HG02588 (cell line): ENCODE data around the gene FTO.

Experiments used
- ATAC-seq: cut with Tn5 transposase; IDR thresholded peaks from one replicate; pipeline ENCODE4 v1.9.1; 2021; ENCODE audit warnings: mild to moderate bottlenecking, moderate library complexity; ENCODE audit not compliant: unreplicated experiment

FTO gene

DNA sequence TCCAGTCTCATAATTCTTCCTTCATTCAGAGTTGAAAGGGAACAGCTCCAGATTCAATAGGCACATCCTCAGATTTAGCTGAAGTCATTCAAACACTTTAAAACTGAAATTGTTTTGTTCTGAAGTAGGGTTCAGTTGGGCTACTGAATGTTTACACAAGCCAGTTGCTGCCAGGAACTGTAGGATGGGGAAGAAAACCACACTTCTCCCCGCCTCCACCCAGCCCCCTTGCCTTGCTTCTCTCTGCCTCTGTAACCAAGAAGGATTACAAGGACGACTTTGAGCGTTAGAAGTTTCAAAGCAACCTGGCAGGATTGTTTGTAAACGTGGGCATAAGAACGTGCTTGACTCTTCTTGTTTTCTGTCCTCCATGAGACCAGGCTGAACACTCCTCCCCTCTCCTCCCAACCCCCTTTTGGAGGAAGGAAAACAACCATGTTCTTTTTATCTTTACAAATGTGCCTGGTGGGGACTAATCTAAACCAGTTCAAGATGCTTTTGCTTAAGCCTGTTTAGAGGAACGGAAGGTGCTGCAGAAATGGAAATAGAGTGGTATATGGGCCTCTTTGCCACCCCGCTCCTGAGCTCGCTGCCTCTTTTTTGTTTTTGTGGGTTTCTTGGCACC, 287.9 kb downstream of the FTO start:
- ATAC-seq = no peak

DNA sequence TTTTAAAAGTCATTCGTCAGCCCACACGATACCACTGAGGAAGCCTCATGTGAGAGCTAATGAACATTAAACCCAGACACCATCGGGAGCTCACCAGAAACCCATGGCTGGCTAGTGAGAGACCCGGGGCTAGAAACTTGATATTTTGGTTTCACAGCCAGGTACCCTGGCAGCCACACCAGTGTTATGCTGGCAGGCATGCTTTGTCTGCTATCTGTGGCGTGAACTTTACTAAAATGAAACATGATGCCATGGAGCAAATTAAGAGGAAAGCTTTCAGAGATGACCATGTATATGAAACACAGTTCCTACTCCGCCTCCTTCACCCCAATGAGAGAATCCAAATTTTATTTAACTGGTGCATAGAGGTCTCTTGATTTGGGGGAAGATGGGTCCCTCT, 291.4 kb downstream of the FTO start:
- ATAC-seq = no peak

- no peak for ATAC-seq
These were observed 293.0 kb downstream of the FTO start for GRCh38 chr16:53996961-53997360.

DNA sequence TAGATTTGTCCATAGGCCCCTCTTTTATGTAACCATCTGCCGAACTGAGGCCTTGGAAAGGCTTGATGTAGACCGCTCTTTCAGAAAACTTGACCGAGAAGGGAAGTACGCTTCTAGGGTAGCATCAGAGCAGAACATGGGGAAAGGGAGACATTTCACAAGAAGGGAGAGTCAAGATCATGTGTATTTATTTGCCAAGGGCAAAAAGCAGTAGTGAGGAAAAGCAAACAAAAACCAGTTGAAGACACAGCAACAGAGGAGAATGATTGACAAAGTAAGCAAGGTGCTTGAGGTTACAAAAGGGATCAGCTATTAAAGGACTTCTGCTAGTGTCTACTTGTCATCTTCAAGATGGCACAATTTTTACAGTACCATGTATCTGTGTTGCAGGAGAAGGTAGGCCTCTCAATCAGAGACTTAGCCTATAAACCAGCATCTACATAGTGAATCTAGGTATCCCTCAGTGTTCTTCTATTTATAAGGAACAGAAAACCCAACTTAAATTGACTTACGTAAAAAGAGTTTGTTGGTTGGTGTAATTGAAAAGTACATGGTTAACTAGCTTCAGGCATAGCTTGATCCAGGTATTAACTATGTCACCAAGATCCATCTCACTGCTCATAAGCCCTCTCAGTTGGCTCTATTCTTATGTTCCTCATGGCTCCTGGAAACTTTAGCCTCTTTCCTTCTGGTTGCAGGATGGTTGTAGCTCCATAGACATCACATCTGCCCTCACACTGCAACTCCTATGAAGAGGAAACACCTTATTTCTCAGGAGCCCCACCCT, 294.3 kb downstream of the FTO start:
- no peak for ATAC-seq

GRCh38 chr16:53998966-53999522, 295.1 kb downstream of the FTO start:
- ATAC-seq = no peak

GRCh38 chr16:53999841-54000240, 295.9 kb downstream of the FTO start:
- ATAC-seq = no peak

DNA sequence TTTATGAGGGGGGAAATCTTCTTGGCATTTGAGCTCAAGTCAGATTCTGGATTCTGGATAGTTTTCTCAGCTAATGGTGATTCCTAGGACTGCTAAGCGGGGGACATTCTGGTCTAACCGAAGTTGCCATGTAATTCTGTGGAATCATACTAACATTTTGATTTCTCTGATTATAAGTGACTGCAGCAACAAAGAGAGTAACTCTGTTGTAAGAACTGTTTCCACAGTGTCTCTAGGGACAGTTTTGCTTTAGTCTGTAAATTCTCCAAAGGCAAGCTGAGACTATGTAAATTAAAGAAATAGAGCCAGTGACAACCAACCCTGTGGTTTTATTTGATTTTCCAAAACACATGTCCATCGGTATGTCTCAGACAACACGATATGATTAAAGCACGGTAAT, 296.4 kb downstream of the FTO start:
- no peak for ATAC-seq

DNA sequence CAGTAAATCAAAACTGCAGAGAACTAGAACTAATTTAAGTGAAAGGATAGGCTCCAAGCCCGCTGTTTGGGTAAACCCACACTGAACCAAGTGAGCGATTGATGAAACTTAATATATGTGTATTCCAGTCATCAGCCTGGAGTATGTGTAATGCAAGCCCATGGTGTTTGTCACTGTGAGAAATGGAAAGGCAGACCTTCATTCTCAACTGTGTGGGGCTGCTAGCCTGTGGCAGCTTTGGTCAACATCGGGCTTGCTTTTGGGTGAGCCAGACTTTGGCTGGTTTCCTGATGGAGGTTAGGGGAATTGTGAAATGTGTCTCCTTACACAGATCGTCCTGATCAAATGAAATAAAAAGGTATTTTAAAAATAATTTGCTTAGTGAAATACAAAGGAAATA, 302.7 kb downstream of the FTO start:
- ATAC-seq = no peak

GRCh38 chr16:54007504-54007903, 303.5 kb downstream of the FTO start:
- no peak for ATAC-seq

- no peak for ATAC-seq
These were observed 305.7 kb downstream of the FTO start for GRCh38 chr16:54009464-54010176.

DNA sequence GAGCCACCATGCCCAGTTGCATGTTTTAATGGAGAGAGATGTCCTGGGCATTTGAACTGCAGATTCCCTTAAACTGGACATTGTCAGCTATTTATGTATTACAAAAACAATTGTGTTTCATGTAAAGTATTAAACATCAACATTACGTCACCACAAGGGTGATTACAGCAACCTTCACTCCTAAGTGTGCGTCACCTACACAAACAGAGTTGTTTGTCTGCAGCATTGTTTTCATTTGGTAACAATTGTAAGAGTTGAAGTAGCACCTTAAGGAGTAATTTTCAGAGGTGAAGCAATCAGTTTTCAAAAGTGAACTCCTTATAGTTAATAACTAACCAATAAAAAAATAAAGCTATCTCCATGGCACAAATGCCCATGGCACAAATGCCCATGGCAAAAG, 311.2 kb downstream of the FTO start:
- ATAC-seq = no peak

- ATAC-seq = no peak
These were observed 318.4 kb downstream of the FTO start for GRCh38 chr16:54022362-54022761.

GRCh38 chr16:54026456-54026855, 322.5 kb downstream of the FTO start:
- no peak for ATAC-seq

- no peak for ATAC-seq
These were observed 323.1 kb downstream of the FTO start for GRCh38 chr16:54027062-54027461.

DNA sequence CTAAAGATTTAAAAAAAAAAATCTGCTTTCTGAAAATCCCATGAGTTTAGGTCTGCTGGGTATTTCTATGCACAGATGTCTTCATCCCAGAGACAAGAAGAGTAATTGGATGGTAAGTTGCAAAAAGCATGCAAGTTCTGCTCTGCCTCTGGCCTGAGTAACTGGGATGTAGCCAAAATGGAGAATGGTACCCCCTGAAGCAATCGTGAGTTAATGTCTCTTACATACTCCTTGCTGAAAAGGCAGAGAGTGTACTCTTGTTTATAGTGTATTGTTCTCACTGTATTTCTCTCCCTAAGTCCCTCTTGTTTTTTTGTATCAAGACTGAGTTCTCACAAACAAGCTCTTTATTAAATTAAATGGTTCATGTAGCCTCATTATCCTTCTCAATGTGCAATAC, 323.6 kb downstream of the FTO start:
- ATAC-seq = no peak

DNA sequence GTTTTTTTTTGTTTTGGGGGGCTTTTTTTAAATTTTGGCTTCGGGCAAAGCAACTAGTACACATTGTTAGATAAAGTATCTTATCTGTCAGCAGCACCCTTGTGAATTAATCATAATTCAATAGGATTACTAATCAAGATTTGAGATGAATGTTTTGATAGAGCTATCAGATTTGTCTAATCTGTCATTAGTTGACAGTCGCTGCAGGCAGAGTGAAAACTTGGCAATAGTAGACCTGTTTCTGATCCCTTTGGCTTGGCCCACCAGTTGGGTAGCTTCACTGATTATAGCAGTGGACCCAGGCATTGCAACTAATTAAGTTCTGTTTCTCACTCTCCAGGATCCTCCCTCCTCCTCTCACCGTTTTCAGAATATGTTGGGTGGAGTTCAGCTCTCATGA, 324.0 kb downstream of the FTO start:
- ATAC-seq = no peak

- ATAC-seq = no peak
These were observed 326.5 kb downstream of the FTO start for GRCh38 chr16:54030451-54030850.

DNA sequence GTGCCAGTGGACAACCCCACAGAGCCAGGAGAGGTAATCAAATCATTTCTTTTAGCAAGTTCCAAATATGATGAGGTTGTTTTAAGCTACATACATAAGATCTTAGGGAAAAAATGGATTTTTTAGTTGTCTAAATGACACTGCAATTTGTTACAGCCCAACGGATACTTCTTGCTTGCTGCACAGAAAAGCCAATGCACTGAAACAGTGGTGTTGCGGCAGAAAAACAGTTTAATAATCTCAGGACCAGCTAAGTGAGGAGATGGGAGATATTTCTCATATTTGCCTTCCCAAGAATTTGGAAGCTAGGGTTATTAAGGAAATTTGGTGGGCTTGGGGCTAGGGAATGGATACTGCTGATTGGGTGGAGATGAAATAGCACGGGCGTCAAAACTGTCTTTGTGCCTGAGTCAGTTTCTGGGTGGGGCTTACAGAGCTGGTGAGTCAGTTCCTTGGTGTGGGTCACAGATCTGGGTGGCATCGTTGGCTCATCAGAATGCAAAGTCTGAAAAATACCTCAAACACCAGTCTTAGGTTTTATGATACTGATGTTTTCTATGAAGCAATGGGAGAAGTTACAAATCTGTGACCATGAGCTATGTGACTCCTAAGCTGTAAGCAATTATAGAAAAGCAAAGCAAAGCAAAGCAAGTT, 327.3 kb downstream of the FTO start:
- no peak for ATAC-seq

DNA sequence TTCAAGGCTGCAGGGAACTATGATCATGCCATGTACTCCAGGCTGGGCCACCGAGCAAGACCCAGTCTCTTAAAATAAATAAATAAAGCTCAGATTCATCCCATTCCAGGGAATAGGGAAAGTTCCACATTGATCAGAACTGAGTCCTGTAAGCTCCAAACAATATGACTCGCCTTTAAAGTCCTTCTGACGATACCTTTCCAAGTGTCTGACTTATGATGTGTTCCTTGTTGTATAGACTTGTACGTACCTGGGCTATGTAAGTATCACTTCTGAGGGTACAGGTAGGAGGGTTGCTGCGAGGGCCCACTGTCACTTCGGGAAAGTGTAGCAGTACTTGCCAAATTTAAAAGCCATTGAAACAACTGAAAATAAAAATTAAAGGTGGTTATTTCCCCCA, 329.8 kb downstream of the FTO start:
- ATAC-seq = no peak

- no peak for ATAC-seq
These were observed 330.7 kb downstream of the FTO start for GRCh38 chr16:54034684-54035083.

DNA sequence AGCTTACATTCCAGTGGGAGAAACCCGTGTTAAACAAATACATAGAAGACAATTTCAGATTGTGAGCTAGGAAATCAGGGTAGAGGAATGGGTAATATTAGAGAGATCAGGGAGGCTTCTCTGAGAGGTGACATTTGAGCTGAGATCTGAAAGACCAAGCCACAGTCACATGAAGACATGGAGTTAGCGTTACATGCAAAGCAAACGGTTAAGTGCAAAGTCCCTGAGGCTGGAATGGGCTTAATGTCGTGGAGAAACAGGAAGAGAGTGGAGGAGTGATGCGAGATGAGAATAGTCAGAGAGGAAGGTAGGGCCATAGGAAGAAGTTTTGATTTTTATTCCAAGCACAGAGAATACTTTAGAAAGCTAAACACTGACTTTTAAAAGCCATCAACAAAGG, 336.5 kb downstream of the FTO start:
- ATAC-seq = no peak
